ENCODE measurements around the gene MUCL3.
A peak's percentile ranks its signal among the peaks of the same experiment; 100 is the strongest.
"Not testable (repeated sequence)": the region's sequence is repeated elsewhere in the genome, so short reads cannot be mapped to it uniquely, and the experiment has no call there.

Gene MUCL3

DNA sequence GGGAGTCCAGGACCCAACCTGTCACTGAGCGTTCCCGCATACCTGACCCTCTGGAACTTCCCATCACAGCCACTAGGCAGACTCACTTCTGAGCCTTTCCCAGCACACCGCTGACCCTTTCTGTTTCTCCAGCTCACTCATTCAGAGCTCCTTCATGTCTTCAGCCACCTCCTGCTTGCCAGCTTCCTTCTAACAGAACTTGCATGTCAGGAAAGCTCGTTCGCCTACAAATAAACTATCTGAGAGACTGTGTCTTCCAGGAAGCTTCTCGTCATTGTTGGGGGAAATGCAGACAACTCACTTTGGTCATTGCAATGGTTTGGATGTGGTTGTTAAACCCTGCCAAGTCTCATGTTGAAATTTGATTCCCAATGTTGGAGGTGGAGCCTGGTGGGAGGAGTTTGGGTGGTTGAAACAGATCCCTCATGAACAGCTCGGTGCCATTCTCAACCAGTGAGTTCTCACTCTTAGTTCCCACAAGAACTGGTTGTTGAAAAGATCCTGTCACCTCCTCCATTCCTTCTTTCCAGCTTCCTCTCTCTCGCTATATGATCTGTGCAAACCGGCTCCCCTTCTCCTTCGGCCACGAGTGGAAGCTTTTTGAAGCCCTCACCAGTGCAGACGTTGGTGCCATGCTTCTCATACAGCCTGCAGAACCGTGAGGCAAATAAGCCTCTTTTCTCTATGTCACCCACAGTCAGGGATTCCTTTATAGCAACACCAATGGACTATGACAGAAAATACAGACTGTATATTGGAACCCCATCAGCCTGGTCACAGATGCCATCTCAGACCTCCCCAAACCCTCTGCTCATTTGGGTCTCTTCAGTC lies 41.4 kb downstream of the MUCL3 start:
- no peak for DNase-seq

DNA sequence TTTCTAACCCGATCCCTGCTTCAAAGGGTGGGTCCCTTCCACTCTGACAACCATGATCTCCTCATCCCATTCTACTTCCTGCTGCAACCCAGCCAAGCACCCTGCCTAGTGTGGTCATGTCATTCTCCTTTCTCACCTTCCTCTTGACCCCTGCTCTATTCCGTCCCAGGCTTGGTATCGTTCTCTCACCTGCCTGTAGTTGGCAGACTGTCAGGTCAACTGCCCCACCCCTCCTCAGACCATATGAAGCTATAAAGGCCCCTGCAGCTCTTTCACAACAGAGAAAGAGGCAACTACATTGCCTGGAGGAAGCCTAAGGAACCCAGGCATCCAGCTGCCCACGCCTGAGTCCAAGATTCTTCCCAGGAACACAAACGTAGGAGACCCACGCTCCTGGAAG lies 42.7 kb downstream of the MUCL3 start, which contains the start of gene MUC21:
TSS of gene MUC21 (plus strand) at position 280 of the 400 bp plus-strand sequence. CDS start 241 bp downstream, outside the sequence.
- no peak for DNase-seq

DNA sequence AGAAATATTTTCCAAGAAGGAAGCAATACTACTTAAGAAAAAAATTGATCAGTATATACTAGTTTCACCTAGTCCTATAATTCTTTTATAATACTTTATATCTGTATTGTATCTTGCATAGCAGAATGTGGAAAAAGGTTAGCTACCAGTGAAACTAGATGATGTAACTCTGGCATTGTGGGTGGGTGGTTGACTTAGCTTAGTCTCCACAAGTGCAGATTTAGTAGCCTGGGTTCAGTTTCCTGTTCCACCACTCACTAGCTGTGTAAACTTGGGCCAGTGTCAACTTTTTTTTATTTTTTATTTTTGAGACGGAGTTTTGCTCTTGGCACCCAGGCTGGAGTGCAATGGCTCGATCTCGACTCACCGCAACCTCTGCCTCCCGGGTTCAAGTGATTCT lies 44.7 kb downstream of the MUCL3 start:
- DNase-seq, result peak; percentile 28

DNA sequence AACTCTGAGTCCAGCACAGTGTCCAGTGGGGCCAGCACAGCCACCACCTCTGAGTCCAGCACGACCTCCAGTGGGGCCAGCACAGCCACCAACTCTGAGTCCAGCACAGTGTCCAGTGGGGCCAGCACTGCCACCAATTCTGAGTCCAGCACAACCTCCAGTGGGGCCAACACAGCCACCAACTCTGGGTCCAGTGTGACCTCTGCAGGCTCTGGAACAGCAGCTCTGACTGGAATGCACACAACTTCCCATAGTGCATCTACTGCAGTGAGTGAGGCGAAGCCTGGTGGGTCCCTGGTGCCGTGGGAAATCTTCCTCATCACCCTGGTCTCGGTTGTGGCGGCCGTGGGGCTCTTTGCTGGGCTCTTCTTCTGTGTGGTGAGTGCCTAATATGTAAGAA lies 46.5 kb downstream of the MUCL3 start:
- DNase-seq, result no peak

DNA sequence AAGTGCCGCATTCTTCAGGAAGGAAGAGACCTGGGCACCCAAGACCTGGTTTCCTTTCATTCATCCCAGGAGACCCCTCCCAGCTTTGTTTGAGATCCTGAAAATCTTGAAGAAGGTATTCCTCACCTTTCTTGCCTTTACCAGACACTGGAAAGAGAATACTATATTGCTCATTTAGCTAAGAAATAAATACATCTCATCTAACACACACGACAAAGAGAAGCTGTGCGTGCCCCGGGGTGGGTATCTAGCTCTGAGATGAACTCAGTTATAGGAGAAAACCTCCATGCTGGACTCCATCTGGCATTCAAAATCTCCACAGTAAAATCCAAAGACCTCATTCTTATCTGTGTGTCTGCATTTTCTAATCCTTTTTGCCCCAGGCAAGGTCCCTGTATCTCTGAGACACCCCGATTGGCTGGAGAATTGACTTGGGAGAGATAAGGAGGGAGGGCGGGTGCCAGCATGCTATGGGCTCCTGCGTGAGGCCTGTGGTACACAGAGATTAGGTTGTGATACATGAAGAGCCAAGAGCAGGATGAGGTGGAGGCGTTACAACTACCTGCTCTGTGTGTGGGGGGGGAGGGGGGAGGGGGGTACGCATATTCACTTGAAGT lies 47.5 kb downstream of the MUCL3 start:
- no peak for DNase-seq

DNA sequence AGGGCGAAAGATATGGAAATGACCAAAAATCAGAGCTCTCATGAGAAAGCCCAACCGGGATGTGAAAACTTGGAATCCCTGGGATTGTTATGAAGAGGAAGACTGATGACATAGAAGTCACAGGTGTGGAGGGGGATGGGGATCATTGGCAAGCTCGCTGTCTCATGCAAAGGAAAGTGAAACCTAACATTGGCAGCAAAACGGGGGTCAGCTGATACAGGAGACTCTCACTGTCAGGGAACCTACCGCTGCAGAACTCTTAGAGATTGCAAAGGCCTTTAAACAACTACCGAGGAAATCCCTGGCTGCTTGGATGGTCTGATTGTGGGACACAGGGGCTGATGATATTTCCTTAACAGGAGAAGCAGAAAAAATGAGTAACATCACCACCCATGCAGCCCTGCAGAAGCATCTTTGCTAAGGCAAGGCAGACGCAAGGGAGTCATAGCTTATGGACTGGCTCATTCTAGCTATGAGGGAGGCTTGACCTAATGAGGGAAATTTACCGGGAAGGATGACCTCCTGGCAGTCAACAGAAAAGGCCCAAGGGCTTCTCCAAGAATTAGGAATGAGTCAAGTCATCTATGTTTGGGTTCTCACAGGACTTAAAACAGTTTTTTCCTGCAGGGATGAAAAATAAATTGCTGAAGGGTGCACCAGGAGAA lies 49.8 kb downstream of the MUCL3 start:
- peak; percentile 16 for DNase-seq

DNA sequence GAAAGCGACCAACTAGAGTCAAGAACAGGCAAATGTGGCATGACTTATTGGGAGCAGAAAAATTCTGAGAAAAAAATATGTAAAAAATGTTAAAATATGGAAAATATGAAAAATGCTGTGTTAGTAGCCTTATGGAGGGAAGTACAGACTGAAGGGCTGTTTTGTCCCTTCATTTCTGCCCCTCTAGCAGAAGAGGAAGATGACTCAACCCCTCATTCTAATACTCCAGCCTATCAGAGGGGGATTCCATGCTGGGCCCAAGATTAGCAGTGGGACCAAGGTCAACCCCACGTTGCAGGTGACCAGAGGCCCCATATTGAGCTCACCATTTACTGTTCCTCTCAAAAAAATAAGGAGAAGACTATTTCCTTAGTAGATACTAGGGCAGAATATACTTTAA lies 51.1 kb downstream of the MUCL3 start:
- no peak for DNase-seq

DNA sequence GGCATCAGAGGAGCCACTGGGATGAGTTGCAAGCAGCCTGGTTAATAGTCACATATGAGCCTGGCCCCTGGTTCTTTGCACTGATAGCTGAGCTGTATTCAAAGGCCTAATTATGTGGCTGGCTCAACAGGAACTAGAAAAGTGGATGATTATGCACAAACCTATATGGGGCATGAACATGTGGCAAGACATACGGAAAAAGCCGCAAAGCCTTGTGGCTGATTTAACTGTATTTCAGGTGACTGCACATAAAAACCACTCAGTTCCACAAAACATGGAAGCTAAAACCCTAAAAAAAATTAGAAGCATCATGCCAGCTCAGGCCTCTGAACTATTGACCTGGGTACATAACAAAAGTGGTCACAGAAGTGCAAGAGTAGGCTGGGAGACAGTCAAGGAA lies 56.5 kb downstream of the MUCL3 start:
- no peak for DNase-seq

DNA sequence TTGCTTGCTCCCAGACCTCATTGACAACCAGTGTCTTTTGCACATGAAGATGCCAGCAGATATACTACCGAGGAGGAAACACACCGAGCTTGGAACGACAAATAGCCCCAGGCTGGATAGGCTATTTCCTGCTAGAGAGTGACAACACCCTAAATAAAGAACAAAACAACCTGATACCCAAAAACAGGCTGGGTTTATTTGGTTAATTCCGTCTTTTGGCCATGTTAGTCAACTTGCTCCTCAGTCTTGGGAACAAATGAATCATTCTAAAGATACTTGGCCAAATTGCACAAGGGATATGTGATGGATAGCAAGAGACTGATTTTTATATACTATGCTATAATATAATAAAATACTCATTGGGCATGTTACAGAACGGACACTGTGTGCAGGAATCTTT lies 58.0 kb downstream of the MUCL3 start:
- no peak for DNase-seq

DNA sequence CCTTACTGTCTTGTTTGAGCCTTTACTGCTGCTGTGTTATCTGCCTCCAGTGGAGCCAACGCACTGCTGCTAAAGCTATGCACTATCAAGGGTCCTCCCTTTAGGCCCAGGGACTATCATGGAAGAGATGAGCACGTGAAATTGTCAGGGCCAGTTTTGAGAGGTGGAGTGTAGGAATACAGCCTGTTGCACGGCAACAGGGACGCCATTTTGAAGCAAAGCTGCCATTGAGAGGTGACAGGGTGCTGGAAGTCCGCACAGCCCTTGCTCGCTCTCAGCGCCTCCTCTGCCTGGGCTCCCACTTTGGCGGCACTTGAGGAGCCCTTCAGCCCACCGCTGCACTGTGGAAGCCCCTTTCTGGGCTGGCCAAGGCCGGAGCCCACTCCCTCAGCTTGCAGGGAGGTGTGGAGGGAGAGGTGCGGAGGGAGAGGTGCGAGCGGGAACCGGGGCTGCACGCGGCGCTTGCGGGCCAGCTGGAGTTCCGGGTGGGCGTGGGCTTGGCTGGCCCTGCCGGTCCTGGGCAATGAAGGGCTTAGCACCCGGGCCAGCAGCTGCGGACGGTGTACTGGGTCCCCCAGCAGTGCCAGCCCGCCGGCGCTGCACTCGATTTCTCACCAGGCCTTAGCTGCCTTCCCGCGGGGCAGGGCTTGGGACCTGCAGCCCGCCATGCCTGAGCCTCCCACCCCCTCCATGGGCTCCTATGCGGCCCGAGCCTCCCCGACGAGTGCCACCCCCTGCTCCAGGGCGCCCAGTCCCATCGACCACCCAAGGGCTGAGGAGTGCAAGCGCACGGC lies 59.5 kb downstream of the MUCL3 start:
- DNase-seq, result not testable (repeated sequence)

DNA sequence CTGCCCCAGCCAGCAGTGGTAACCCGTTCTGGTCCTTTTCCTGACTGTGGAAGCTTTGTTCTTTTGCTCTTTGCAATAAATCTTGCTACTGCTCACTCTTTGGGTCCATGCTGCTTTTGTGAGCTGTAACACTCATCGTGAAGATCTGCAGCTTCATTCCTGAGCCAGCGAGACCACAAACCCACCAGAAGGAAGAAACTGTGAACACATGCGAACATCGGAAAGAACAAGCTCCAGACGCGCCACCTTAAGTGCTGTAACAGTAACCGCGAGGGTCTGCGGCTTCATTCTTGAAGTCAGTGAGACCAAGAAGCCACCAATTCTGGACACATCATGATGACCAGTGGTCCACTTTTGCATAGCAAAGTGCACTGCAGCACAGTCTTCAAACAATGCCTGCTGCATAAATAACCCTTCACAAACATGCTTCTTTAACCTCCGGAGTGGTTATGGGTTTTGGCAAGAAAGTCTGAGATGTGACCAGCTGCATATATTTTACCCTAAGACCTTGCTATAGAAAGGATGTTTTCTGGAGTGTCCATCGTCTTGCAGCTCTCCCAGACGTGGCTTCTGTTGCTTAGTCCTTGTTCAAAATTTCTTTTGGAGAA lies 60.6 kb downstream of the MUCL3 start:
- DNase-seq, result no peak

DNA sequence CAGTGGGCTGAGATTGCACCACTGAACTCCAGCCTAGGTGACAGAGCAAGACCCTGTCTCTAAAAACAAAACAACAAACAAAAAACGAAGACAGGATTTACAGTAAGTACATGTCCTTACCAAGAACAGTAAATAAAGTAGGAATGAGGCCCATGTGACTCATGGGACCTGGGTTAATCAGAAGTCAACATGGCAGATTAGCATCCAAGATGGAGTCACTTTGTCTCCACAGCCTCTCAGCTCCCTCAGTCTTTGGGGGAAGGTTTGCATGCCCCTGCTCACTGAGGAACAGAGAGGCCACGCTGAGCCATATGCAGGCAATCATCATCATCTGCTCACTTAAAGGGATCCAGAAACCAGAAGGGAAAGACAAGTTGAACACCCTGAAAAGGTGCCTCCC lies 61.7 kb downstream of the MUCL3 start:
- no peak for DNase-seq

Data from stimulated activated CD4-positive, alpha-beta T cell treated with anti-CD3 and anti-CD28 coated beads, Interleukin-15, amount 100 ng/mL, for 24 hours (primary cell).